Amniotic stem cell (primary cell): ENCODE measurements around the gene DRAM1.
"Not testable (repeated sequence)": the region's sequence is repeated elsewhere in the genome, so short reads cannot be mapped to it uniquely, and the experiment has no call there.

Experiments used
- DNase-seq: peaks from one replicate; lab custom pipeline; 2025; lab: John Stamatoyannopoulos, UW

Gene DRAM1

DNA sequence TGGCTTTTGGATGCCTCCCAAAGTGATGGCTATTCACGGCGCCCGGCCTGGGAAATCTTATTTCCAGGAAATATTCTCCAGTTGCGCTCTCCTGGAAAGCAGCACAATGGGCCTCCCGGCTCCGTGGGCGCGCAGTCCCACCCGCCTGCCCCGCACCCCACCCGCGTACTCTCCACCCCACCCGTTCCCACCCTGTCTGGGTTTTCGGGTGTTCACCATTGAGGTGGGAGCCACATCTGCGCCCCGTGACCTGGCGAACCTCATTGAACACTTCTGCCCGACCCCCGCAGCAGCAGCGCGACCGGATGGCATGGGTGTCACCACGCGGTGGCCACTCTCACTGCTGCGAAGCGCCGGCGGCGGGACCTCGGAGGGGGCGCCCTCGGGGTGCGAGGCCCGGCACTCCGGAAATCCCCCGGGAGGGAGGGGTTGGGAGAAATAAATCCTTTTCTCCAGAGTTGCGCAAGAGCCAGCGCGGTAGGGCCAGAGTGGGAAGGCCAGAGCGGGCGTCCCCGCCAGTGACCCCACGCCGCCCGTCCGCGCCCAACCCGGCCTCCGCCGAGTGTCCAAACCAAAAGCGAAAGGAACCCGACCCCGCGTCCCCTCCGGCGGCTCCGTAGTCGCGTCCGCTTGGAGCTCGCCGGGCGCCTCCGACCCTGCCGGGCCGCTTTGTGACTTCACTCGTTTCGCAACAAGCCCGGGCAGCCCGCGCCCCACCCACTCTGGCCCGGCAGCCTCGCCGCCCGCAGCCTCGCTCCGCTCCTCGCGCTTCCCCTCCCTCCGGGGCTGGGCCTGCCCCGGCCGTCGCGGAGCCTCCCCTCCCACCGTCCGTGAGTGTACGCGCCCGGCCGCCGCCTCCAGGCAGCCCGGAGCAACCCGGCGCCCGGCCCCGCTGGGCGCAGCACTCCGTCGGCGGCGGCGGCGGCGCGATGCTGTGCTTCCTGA is at the start of gene DRAM1:
Gene DRAM1 (plus strand): TSS at position 720 of the 945 bp plus-strand sequence. CDS start 210 bp downstream, at position 930.
- DNase-seq, result peak; percentile 92

DNA sequence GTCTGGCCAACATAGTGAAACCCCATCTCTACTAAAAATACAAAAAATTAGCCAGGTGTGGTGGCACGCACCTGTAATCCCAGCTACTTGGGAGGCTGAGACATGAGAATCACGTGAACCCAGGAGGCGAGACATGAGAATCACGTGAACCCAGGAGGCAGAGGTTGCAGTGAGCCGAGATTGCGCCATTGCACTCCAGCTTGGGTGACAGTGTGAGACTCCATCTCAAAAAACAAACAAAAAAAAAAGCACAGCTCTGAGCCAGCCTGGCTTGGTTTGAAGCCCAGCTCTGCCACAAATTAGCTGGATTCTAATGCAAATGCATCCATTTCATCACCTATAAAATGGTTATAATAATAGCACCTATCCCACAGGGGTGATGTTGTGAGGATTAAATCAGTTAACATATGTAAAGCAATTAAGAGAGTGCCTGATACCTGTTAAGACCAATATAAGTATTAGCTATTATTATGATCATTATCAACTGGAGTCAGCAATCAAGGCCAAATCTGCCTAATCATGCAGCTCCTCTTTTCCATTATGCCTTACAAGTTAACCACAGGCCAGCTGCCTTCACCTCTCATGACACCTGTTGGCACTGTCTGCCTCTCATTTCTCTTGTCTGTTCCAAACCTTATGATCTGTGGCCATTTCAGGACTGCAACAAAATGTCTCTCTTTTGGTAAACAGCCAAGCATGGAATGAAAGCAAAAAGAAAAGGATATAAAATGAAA is 48.8 kb upstream of the DRAM1 start:
- no peak for DNase-seq

GRCh38 chr12:101829639-101830366 is 47.6 kb upstream of the DRAM1 start:
- DNase-seq, result no peak

- peak; percentile 90 for DNase-seq
Observed at GRCh38 chr12:101830367-101831325, 46.7 kb upstream of the DRAM1 start, which contains the start of gene GNPTAB. GNPTAB (minus strand) TSS chr12:101830959; CDS start chr12:101830675, 284 bp downstream.

DNA sequence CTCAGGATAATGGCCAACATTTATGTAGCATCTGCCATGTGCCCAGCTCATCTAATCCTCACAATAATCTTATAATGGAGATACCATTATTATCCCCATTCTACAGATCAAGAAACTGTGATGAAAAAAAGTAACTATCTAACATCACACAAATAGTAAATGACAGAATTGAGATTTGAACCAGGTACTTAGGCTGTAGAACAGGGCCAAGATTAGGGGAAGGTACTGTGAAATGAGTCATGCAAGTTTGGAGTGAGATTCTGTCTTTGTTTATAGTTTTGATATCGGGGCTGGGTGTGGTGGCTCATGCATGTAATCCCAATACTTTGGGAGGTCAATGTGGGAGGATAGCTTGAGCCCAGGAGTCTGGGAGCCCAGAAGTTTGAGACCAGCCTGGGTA is 45.4 kb upstream of the DRAM1 start:
- no peak for DNase-seq

DNA sequence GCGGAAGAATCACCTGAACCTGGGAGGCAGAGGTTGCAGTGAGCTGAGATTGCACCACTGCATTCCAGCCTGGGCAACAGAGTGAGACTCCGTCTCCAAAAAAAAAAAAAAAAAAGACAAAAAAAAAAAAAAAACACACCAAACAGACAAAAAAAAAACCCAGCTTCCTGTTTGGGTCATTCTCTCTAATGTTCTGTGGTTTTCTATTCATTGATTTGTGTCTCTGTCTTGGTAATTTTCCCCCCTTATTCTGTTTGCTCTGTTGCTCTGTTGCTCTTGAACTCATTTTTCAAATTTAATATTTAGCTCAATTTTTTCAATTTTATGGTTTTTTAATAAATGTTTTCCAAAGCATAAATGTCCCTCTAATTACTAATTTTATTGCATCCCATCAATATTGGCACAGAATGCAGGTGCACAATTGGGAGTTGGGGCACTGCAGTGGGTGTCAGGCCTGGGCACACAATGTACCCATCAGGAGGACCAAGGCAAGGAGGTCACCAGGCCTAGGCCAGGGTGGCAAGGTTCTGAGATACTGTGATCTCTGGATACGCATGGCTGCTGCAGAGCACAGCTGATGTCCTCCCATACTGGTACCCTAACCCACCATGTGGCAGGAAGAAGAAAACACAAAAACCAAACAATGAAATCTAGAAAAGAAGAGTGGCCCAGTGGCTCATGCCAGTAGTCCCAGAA is 38.6 kb upstream of the DRAM1 start:
- no peak for DNase-seq

DNA sequence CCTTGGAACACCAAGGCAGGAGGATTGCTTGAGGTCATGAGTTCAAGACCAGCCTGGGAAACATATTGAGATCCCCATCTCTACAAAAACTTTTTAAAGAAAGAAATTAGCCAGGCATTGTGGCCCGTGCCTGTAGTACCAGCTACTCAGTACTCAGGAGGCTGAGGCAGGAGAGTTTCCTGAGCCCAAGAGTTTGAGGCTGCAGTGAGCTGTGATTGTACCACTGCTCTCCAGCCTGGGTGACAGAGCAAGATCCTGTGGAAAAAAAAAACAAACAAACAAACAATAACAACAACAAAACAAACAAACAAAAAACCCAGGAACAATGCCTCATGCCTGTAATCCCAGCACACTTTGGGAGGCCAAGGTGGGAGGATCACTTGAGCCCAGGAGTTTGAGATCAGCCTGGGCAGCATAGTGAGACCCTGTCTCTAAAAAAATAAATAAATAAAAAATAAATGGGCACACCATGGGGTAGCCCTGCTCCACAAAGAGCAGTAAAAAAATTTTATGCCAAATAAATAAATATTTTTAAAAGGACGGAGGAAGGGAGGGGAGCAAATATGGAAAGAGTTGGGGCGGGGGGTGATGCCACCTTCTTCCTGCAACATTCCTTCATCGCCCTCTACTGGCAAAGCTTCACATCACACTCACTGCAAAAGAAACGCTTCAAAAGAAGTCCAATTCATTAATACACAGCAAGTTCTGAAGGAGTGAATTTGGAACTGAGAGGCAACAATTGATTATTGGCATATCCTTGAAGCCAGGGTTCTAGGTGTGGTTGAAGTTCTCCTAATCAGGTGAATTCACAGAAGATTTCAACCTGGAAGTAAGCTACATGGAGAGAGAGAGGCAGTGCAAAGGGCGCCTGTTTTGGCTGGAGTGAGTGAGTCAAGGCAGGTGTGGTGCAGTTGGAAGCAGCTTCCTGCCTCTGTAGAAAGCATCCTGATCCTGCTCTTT is 37.8 kb upstream of the DRAM1 start:
- no peak for DNase-seq

GRCh38 chr12:101841069-101841468 is 36.3 kb upstream of the DRAM1 start:
- DNase-seq, result no peak

DNA sequence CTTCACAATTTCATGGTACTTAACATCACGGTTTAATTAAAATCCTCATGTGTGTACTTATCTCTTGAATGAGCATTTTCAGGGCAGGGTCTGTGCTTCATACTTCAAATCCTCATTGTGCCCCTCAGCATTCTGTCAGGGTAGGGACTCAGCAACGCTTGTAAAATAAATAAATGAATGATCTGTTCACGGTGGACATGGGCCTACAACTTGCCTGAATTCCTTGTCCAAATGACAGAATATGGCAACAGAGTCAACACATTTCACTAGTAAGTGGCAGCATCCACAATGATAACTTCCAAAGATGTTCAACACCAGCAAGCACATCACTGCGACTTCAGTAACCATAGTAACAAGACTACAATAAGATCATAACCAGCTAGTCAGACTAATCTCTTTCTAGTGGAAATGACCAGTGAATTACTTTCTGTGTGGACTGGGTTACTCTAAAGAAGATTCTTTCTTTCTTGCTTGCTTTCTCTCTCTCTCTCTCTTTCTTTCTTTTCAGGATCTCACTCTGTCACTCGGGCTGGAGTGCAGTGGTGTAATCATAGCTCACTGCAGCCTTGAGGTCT is 32.2 kb upstream of the DRAM1 start:
- no peak for DNase-seq

DNA sequence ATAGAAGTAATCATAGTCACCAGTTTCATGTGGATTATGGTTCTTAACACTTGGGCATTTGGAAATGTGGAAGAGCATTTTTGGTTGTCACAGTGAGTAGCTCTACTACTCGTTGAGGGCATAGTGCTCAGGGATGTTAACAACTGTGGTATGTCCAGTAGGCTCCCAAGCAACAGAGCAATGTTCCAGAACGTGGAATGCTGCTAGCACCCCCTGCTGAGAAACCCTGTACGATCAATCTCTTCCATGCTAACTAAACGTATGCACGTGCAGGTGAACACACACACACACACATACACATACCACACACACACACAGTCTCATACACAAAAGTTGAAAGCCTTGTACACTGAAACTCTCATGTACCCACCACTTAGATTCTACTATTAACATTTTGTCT is 30.1 kb upstream of the DRAM1 start:
- DNase-seq, result no peak

DNA sequence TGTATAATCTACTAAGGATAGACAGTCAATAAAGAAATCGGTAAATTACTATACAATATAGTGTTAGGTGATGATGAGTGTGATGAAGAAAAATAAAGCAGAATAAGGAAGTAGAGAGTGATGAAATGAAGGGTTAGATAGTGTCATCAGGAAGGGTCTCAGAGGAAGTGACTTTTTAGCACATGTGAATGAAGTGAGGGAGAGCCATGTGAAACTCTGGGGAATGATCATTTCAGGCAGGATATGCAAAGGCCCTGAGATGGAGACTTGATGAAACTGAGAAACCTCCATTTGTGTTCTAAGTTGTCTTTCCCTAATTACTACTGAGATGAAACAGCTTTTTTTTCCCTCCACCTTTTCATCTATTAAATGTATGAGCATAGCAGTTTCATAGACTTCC is 27.2 kb upstream of the DRAM1 start:
- no peak for DNase-seq

DNA sequence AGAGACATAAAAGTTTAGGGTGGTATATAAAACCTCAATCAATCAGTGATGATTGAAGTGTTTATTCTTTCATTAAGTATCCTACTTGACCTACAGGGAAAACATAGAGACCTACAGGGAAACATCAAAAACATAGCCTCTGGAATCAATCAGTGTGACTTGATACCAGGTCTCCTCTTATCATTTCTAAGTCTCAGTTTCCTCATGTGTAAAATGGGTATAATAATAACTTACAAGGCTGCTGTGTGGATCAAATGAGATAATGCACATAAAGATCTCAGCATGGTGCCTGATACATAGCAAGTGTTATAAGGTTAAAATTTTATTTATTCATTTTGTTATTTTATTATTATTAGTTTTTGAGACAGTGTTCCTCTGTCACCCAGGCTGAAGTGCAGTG is 24.4 kb upstream of the DRAM1 start:
- DNase-seq, result no peak

DNA sequence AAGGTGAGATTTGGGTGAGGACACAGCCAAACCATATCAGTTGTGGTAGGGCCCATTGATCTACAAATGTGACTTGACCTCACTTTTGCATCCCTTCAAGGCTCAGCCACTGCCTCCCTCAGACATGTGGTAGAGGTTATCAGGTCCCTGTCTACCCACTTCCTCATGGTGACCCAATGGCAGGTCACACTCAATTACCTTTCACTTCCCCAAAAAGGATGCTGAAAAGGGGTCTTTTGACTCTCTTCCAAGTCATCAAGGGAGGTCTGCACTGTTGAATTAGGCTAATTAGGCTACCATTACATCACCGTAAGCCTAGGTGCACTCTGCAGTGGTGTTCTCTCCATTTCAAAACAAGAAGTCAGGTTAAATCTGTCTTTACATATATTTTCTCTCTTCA is 22.6 kb upstream of the DRAM1 start:
- no peak for DNase-seq

- no peak for DNase-seq
Observed at GRCh38 chr12:101855364-101855884, 22.0 kb upstream of the DRAM1 start.

DNA sequence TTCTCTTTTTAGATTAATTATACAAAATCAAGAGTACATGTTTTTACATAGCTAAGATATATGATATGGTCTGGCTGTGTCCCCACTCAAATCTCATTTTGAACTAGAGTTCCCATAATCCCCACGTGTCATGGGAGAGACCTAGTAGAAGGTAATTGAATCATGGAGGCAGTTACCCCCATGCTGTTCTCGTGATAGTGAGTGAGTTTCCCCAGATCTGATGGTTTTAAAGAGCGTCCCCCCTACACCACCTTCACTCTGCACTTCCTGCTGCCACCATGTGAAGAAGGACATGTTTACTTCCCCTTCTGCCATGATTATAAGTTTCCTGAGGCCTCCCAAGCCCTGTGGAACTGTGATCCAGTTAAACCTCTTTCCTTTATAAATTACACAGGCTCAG is 21.4 kb upstream of the DRAM1 start:
- no peak for DNase-seq

DNA sequence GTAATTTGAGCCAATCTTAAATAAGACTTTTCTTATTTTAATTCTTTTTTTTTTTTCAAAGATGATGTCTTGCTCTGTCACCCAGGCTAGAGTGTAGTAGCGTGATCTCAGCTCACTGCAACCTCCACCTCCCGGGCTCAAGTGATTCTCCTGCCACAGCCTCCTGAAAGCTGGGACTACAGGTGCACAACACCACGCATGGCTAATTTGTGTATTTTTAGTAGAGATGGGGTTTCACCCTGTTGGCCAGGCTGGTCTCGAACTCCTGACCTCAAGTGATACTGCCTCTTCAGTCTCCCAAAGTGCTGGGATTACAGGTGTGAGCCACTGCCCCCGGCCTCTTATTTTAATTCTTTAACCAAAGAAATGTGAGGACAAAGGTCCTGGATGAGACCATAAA is 20.8 kb upstream of the DRAM1 start:
- DNase-seq, result not testable (repeated sequence)

- no peak for DNase-seq
Observed at GRCh38 chr12:101857043-101857558, 20.3 kb upstream of the DRAM1 start.

DNA sequence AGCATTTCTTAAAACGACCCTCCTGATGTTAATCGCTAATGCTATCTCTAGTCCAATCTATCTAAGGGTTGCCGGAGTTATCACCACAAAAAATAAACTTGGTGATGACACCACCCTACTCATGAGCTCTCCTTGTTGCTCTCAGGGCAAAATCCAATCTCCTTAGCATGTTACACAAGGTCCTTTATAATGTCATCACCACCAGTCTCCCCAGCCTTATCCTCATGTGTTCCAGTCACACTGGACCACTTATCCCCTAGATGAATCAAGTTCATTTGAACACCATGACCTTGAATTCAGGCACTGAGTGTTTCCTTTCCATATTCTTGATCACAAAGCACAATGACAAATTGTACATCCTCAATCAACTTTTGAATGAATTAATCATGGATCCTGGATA is 19.0 kb upstream of the DRAM1 start:
- DNase-seq, result no peak
